CD14-positive monocyte (primary cell): Measurements from ENCODE around the gene SLC6A12. TPM values are rescaled to one million over a fixed set of nuclear protein-coding genes. Genes with fewer than 3 reads are reported as not detected.
A peak's percentile ranks its signal among the peaks of the same experiment; 100 is the strongest.

ENCODE experiments used
- DNase-seq, 3 donors: peaks; one replicate each; pipeline ENCODE4 v3.0.0-alpha.2; 2011 to 2022
- H2AFZ ChIP-seq: 2 replicates; pipeline ENCODE4 v1.6.0; 2012; ENCODE audit warnings: mild to moderate bottlenecking, low read depth, low read length, inconsistent platforms; ENCODE audit not compliant: insufficient read depth, poor library complexity, severe bottlenecking
- H3K27ac ChIP-seq, 2 donors: 1 replicate in 1 of 2; 2 replicates in 1 of 2; pipeline ENCODE4 v1.5.1; 2012 to 2013; ENCODE audit warnings: low read length in 2 of 2, control low read depth in 1 of 2, inconsistent platforms in 1 of 2, low read depth in 1 of 2, mild to moderate bottlenecking in 1 of 2
- H3K27me3 ChIP-seq, 2 donors: one replicate each; pipeline versions ENCODE4 v1.6.0 to v1.6.1; 2011 to 2013; ENCODE audit warnings: low read length in 2 of 2; ENCODE audit not compliant: control insufficient read depth in 2 of 2, insufficient read depth in 2 of 2
- H3K36me3 ChIP-seq, 2 donors: replicated peaks in 1 of 2; 1 replicate in 1 of 2; 2 replicates in 1 of 2; pipeline versions ENCODE4 v1.5.1 to v1.6.1; 2012 to 2013; ENCODE audit warnings: low read length in 2 of 2, control low read depth in 1 of 2, inconsistent platforms in 1 of 2, mild to moderate bottlenecking in 1 of 2; ENCODE audit not compliant: insufficient read depth in 2 of 2, control insufficient read depth in 1 of 2
- H3K4me1 ChIP-seq, 2 donors: 1 replicate in 1 of 2; 2 replicates in 1 of 2; pipeline versions ENCODE4 v1.5.1 to v1.6.1; 2012 to 2013; ENCODE audit warnings: low read length in 2 of 2, control low read depth in 1 of 2, inconsistent platforms in 1 of 2, mild to moderate bottlenecking in 1 of 2, moderate library complexity in 1 of 2; ENCODE audit not compliant: insufficient read depth in 2 of 2, control insufficient read depth in 1 of 2
- H3K4me2 ChIP-seq: replicated peaks from 2 replicates; pipeline ENCODE3; 2012; ENCODE audit warnings: low read length, moderate library complexity, mild to moderate bottlenecking; ENCODE audit not compliant: poor library complexity, severe bottlenecking; ENCODE audit errors: extremely low read depth
- H3K4me3 ChIP-seq, 3 experiments: fragments of 200-600 bp in 1 of 3; sonication (generic) in 1 of 3; replicated peaks in 1 of 3; 1 replicate in 2 of 3; 2 replicates in 1 of 3; pipeline ENCODE4 v1.5.1; 2011 to 2013; ENCODE audit warnings: low read length in 3 of 3, mild to moderate bottlenecking in 3 of 3, control low read depth in 2 of 3, low read depth in 2 of 3, inconsistent platforms in 1 of 3, moderate library complexity in 1 of 3
- H3K79me2 ChIP-seq: 2 replicates; pipeline ENCODE4 v1.6.0; 2012; ENCODE audit warnings: mild to moderate bottlenecking, control low read depth, inconsistent platforms, low read length, moderate library complexity; ENCODE audit not compliant: insufficient read depth
- H3K9ac ChIP-seq: 2 replicates; pipeline ENCODE4 v1.6.0; 2017; ENCODE audit warnings: low read length, mild to moderate bottlenecking; ENCODE audit not compliant: insufficient read depth, poor library complexity, severe bottlenecking
- H3K9me3 ChIP-seq, 2 donors: replicated peaks in 1 of 2; 1 replicate in 1 of 2; 2 replicates in 1 of 2; pipeline versions ENCODE4 v1.5.1 to v1.6.1; 2012 to 2013; ENCODE audit warnings: low read length in 2 of 2, control low read depth in 1 of 2; ENCODE audit not compliant: control insufficient read depth in 1 of 2, insufficient read depth in 1 of 2
- H4K20me1 ChIP-seq: 2 replicates; pipeline ENCODE4 v1.6.0; 2012; ENCODE audit warnings: mild to moderate bottlenecking, low read length, control low read depth, moderate library complexity; ENCODE audit not compliant: insufficient read depth
- H3K27ac Mint-ChIP-seq, 7 donors: one replicate each; pipeline ENCODE4 v1.8.0; 2020; ENCODE audit warnings: mild to moderate bottlenecking in 7 of 7, mixed read lengths in 7 of 7, moderate library complexity in 6 of 7, inconsistent platforms in 2 of 7
- H3K27me3 Mint-ChIP-seq, 3 donors: one replicate each; pipeline ENCODE4 v1.8.0; 2021 to 2022; ENCODE audit warnings: low read depth in 3 of 3, mild to moderate bottlenecking in 3 of 3, mixed read lengths in 3 of 3, moderate library complexity in 3 of 3, inconsistent platforms in 1 of 3
- H3K36me3 Mint-ChIP-seq, 2 donors: one replicate each; pipeline ENCODE4 v1.8.0; 2020; ENCODE audit warnings: mixed read lengths in 2 of 2, inconsistent platforms in 1 of 2, mild to moderate bottlenecking in 1 of 2
- H3K4me1 Mint-ChIP-seq: one replicate; pipeline ENCODE4 v1.8.0; 2020; ENCODE audit warnings: mild to moderate bottlenecking, mixed read lengths
- H3K4me3 Mint-ChIP-seq, 2 donors: one replicate each; pipeline ENCODE4 v1.8.0; 2020; ENCODE audit warnings: mild to moderate bottlenecking in 2 of 2, mixed read lengths in 2 of 2, moderate library complexity in 1 of 2
- H3K9me3 Mint-ChIP-seq, 7 donors: one replicate each; pipeline ENCODE4 v1.8.0; 2020 to 2022; ENCODE audit warnings: mixed read lengths in 7 of 7, mild to moderate bottlenecking in 6 of 7, moderate library complexity in 6 of 7, inconsistent platforms in 2 of 7
- CTCF ChIP-seq: fragments of 200-600 bp; IDR thresholded peaks from one replicate; pipeline ENCODE4 v1.8.0; 2022; ENCODE audit warnings: antibody characterized with exemption, mild to moderate bottlenecking
- WGBS: methylation state at CpG from one replicate; pipeline ENCODE4 v1.1.5; 2013; ENCODE audit warnings: missing lambda C conversion rate; ENCODE audit not compliant: insufficient coverage; 5-methylcytosine and 5-hydroxymethylcytosine counted together
- intact Hi-C, 2 donors: fragments of 100-400 bp; cut with micrococcal nuclease; formaldehyde crosslinking; loops; one replicate each; pipeline versions ENCODE4 v1.15.0 to v1.15.1; 2023
- polyA plus RNA-seq, 3 donors: library from polyadenylated mRNA; depleted of rRNA in 1 of 3; unstranded in 2 of 3; stranded (reverse) in 1 of 3; fragments of 300-500 nt in 2 of 3; fragments of >200 nt in 1 of 3; fragmentation: Illumina TruSeq in 2 of 3; gene quantifications; 1 replicate in 2 of 3; 2 replicates in 1 of 3; pipeline ENCODE4 v1.2.3, GENCODE V29; 2012 to 2021

SLC6A12 gene
- polyA plus RNA-seq, 3 donors, result 5.7 to 8.3 (median 8.0) TPM

- H3K4me3 ChIP-seq, result no peak overlapping the region
- Mint-ChIP-seq H3K4me3 (peak overlapping the region in 1 of 2 donors; percentile 51), H3K4me1 (no peaks in the 10 kb centered on the region), H3K27ac (peak overlapping the region in 1 of 7 donors; percentile 15), H3K36me3 (no peaks in the 10 kb centered on the region), H3K9me3 (peaks cover 15 to 36% (median 31%) of the 10 kb centered on the region in 7 donors), H3K27me3 (peaks cover 4 to 12% (median 8%) of the 10 kb centered on the region in 3 donors)
- no peak overlapping the region for H3K27ac ChIP-seq
- no peak overlapping the region for H3K9ac ChIP-seq
- no peak overlapping the region for H2AFZ ChIP-seq
- no peak for TF ChIP-seq CTCF
- no peaks in the 10 kb centered on the region for H3K27me3 ChIP-seq
- no peaks in the 10 kb centered on the region for H3K79me2 ChIP-seq
- no peak for DNase-seq
- intact Hi-C loops, result no loop called here
- no peak overlapping the region for H3K4me2 ChIP-seq
- H3K4me1 ChIP-seq, result no peaks in the 10 kb centered on the region
- no peaks in the 10 kb centered on the region for H4K20me1 ChIP-seq
- WGBS, result no CpG with 5 or more reads among the region's 3 CpGs
- no peaks in the 10 kb centered on the region for H3K36me3 ChIP-seq
- peaks cover 31 to 32% of the 10 kb centered on the region in 2 donors for H3K9me3 ChIP-seq
Observed at GRCh38 chr12:233615-233968, 19.6 kb upstream of the SLC6A12 start.

GRCh38 chr12:232731-233614, 19.0 kb upstream of the SLC6A12 start:
- H3K27ac Mint-ChIP-seq, result peak overlapping the region in 1 of 7 donors; percentile 15
- peaks cover 15 to 35% (median 31%) of the 10 kb centered on the region in 7 donors for H3K9me3 Mint-ChIP-seq
- H3K27ac ChIP-seq, result no peak overlapping the region
- peaks cover 30 to 31% of the 10 kb centered on the region in 2 donors for H3K9me3 ChIP-seq
- intact Hi-C loops, result no loop called here
- H3K36me3 ChIP-seq, result no peaks in the 10 kb centered on the region
- no peak overlapping the region for H3K9ac ChIP-seq
- peak overlapping the region in 1 of 2 donors; percentile 51 for H3K4me3 Mint-ChIP-seq
- no peak overlapping the region for H3K4me2 ChIP-seq
- peaks cover 4 to 11% (median 11%) of the 10 kb centered on the region in 3 donors for H3K27me3 Mint-ChIP-seq
- no peak overlapping the region for H3K4me3 ChIP-seq
- 75% methylated on average over 16 of the region's 19 CpGs for WGBS
- no peaks in the 10 kb centered on the region for H3K27me3 ChIP-seq
- H3K4me1 ChIP-seq, result no peaks in the 10 kb centered on the region
- no peaks in the 10 kb centered on the region for H3K79me2 ChIP-seq
- no peak overlapping the region for H2AFZ ChIP-seq
- DNase-seq, result no peak
- no peaks in the 10 kb centered on the region for H4K20me1 ChIP-seq
- no peak for TF ChIP-seq CTCF
- H3K36me3 Mint-ChIP-seq, result no peaks in the 10 kb centered on the region
- no peaks in the 10 kb centered on the region for H3K4me1 Mint-ChIP-seq
